MM.1S (cell line): ENCODE results near the gene STARD9.

Experiments
- DNase-seq: peaks from one replicate; pipeline ENCODE4 v3.0.0-alpha.2; 2015
- H2AFZ ChIP-seq: fragments of 300-600 bp; sonication (generic); 2 replicates; pipeline ENCODE4 v1.6.0; 2016; ENCODE audit warnings: antibody characterized with exemption, low read length
- H3F3A ChIP-seq: fragments of 300-600 bp; sonication (generic); 2 replicates; pipeline ENCODE4 v1.6.1; 2016; ENCODE audit warnings: mild to moderate bottlenecking, antibody characterized with exemption, low read length, moderate library complexity, mixed read lengths; ENCODE audit not compliant: insufficient read depth
- H3K27ac ChIP-seq: fragments of 300-600 bp; sonication (generic); 2 replicates; pipeline ENCODE4 v1.5.1; 2016; ENCODE audit warnings: mild to moderate bottlenecking, low read length
- H3K27me3 ChIP-seq: fragments of 300-600 bp; sonication (generic); replicated peaks from 2 replicates; pipeline ENCODE4 v1.6.0; 2016; ENCODE audit warnings: low read length; ENCODE audit not compliant: insufficient read depth
- H3K36me3 ChIP-seq: fragments of 300-600 bp; sonication (generic); replicated peaks from 2 replicates; pipeline ENCODE4 v1.6.1; 2016; ENCODE audit warnings: mild to moderate bottlenecking, low read length, mixed read lengths; ENCODE audit not compliant: insufficient read depth
- H3K4me1 ChIP-seq: fragments of 300-600 bp; sonication (generic); 2 replicates; pipeline ENCODE4 v1.6.1; 2016; ENCODE audit warnings: low read length, mixed read lengths
- H3K4me2 ChIP-seq: fragments of 300-600 bp; sonication (generic); 2 replicates; pipeline ENCODE4 v1.6.0; 2016; ENCODE audit warnings: low read depth, low read length
- H3K4me3 ChIP-seq: fragments of 300-600 bp; sonication (generic); 2 replicates; pipeline ENCODE4 v1.5.1; 2016; ENCODE audit warnings: low read length, mixed read lengths
- H3K79me2 ChIP-seq: fragments of 300-600 bp; sonication (generic); 2 replicates; pipeline ENCODE4 v1.6.1; 2016; ENCODE audit warnings: mixed run types, low read length, mixed read lengths
- H3K9ac ChIP-seq: fragments of 300-600 bp; sonication (generic); 2 replicates; pipeline ENCODE4 v1.6.1; 2016; ENCODE audit warnings: low read length, mixed read lengths
- H3K9me2 ChIP-seq: fragments of 300-600 bp; sonication (generic); replicated peaks from 2 replicates; pipeline ENCODE4 v1.6.1; 2016; ENCODE audit warnings: mild to moderate bottlenecking, low read length, mixed read lengths; ENCODE audit not compliant: insufficient read depth
- H3K9me3 ChIP-seq: fragments of 300-600 bp; sonication (generic); replicated peaks from 2 replicates; pipeline ENCODE4 v1.6.1; 2016; ENCODE audit warnings: mild to moderate bottlenecking, low read length, mixed read lengths; ENCODE audit not compliant: insufficient read depth
- H4K20me1 ChIP-seq: fragments of 300-600 bp; sonication (generic); 2 replicates; pipeline ENCODE4 v1.6.1; 2016; ENCODE audit warnings: mild to moderate bottlenecking, low read length, moderate library complexity, mixed read lengths; ENCODE audit not compliant: insufficient read depth
- CTCF ChIP-seq: fragments of 300-600 bp; sonication (generic); IDR thresholded peaks from 2 replicates; pipeline ENCODE4 v1.5.1; 2016; ENCODE audit warnings: antibody characterized with exemption, low read length, mixed read lengths
- EZH2 ChIP-seq: fragments of 300-600 bp; sonication (generic); optimal IDR thresholded peaks from 2 replicates; pipeline ENCODE3; 2017; ENCODE audit warnings: low read depth, mild to moderate bottlenecking, antibody characterized with exemption, low read length, mixed read lengths
- EZH2phosphoT487 ChIP-seq: fragments of 300-600 bp; sonication (generic); IDR thresholded peaks from 2 replicates; pipeline ENCODE4 v1.6.1; 2018; ENCODE audit warnings: antibody characterized with exemption, low read length

STARD9 gene

GRCh38 chr15:42621996-42622925 is 46.9 kb downstream of the STARD9 start:
- Histone ChIP-seq H3K9ac (no peak overlapping the region), H3K4me3 (no peak overlapping the region), H3K4me2 (no peak overlapping the region), H3K79me2 (peaks cover 5% of the 10 kb centered on the region; the same call in 1 of the 2 replicates), H3K27me3 (no peaks in the 10 kb centered on the region), H4K20me1 (no peaks in the 10 kb centered on the region), H3K36me3 (no peaks in the 10 kb centered on the region), H3F3A (peaks cover 7% of the 10 kb centered on the region; the same call in 1 of the 2 replicates), H3K9me2 (no peaks in the 10 kb centered on the region), H3K27ac (no peak overlapping the region), H2AFZ (no peak overlapping the region), H3K4me1 (peaks cover 17% of the 10 kb centered on the region), H3K9me3 (no peaks in the 10 kb centered on the region)
- no peak for DNase-seq
- TF ChIP-seq CTCF (no peak), EZH2 (no peak), EZH2phosphoT487 (no peak)

- Histone ChIP-seq H3K4me1 (peaks cover 15% of the 10 kb centered on the region), H3K9me3 (no peaks in the 10 kb centered on the region), H3K9me2 (no peaks in the 10 kb centered on the region), H3K27ac (no peak overlapping the region), H3K79me2 (peaks cover 14% of the 10 kb centered on the region), H2AFZ (no peak overlapping the region), H3K36me3 (no peaks in the 10 kb centered on the region), H3K9ac (no peak overlapping the region), H4K20me1 (no peaks in the 10 kb centered on the region), H3K4me3 (no peak overlapping the region), H3K27me3 (no peaks in the 10 kb centered on the region), H3F3A (peaks cover 7% of the 10 kb centered on the region; the same call in 1 of the 2 replicates), H3K4me2 (no peak overlapping the region)
- DNase-seq = no peak
- TF ChIP-seq CTCF (no peak), EZH2 (no peak), EZH2phosphoT487 (no peak)
Observed at GRCh38 chr15:42623951-42624350, 48.5 kb downstream of the STARD9 start.

GRCh38 chr15:42627485-42627884 is 52.1 kb downstream of the STARD9 start:
- DNase-seq = no peak
- Histone ChIP-seq H3K4me3 (no peak overlapping the region), H3K9me2 (no peaks in the 10 kb centered on the region), H3K79me2 (peaks cover 21% of the 10 kb centered on the region), H3K4me2 (no peak overlapping the region), H3K9me3 (no peaks in the 10 kb centered on the region), H4K20me1 (no peaks in the 10 kb centered on the region), H3F3A (no peaks in the 10 kb centered on the region), H3K27ac (no peak overlapping the region), H3K4me1 (no peaks in the 10 kb centered on the region), H2AFZ (no peak overlapping the region), H3K9ac (no peak overlapping the region), H3K36me3 (no peaks in the 10 kb centered on the region), H3K27me3 (no peaks in the 10 kb centered on the region)
- TF ChIP-seq CTCF (no peak), EZH2 (no peak), EZH2phosphoT487 (no peak)
